Gastrocnemius medialis (tissue), 4 donors: Measurements from ENCODE around the gene CAMK2D. TPM values are rescaled to one million over a fixed set of nuclear protein-coding genes. Genes with fewer than 3 reads are reported as not detected.

Experiments
- ATAC-seq, 2 donors: fragments of 150-250 bp; one replicate each; pipeline ENCODE4 v1.9.1; 2016
- DNase-seq, 2 donors: peaks; one replicate each; pipeline ENCODE4 v3.0.0-alpha.2; 2019
- H3K27ac ChIP-seq, 4 donors: fragments of 200-600 bp; sonication (generic); 1 replicate in 1 of 4; 2 replicates in 3 of 4; pipeline ENCODE4 v1.5.1; 2016 to 2018; ENCODE audit warnings: mild to moderate bottlenecking in 2 of 4, moderate library complexity in 1 of 4
- H3K27me3 ChIP-seq, 3 donors: fragments of 200-600 bp; sonication (generic) in 2 of 3; 1 replicate in 1 of 3; 2 replicates in 2 of 3; pipeline versions ENCODE4 v1.5.1 to v1.6.0; 2016 to 2019; ENCODE audit warnings: mild to moderate bottlenecking in 1 of 3, moderate library complexity in 1 of 3
- H3K36me3 ChIP-seq, 2 donors: fragments of 200-600 bp; sonication (generic) in 1 of 2; one replicate each; pipeline ENCODE4 v1.5.1; 2017 to 2018
- H3K4me1 ChIP-seq, 2 donors: fragments of 200-600 bp; sonication (generic) in 1 of 2; one replicate each; pipeline ENCODE4 v1.5.1; 2016 to 2017; ENCODE audit warnings: mild to moderate bottlenecking in 2 of 2
- H3K4me3 ChIP-seq, 4 donors: fragments of 200-600 bp; sonication (generic) in 3 of 4; 1 replicate in 1 of 4; 2 replicates in 3 of 4; pipeline ENCODE4 v1.5.1; 2016 to 2019; ENCODE audit warnings: mild to moderate bottlenecking in 2 of 4
- H3K9me3 ChIP-seq, 3 donors: fragments of 200-600 bp; sonication (generic) in 2 of 3; 1 replicate in 1 of 3; 2 replicates in 2 of 3; pipeline ENCODE4 v1.5.1; 2016 to 2019
- POLR2A ChIP-seq, 2 donors: fragments of 450-650 bp; IDR thresholded peaks; one replicate each; pipeline ENCODE4 v1.6.1; 2017; ENCODE audit warnings: antibody characterized with exemption in 2 of 2, mild to moderate bottlenecking in 2 of 2, moderate library complexity in 2 of 2
- in situ Hi-C, 4 donors: fragments of 200-750 bp; cut with MboI; loops; one replicate each; pipeline versions ENCODE4 v1.15.0 to v1.8.0; 2017; ENCODE audit warnings: low sequenced_read_pairs in 4 of 4
- intact Hi-C: fragments of 100-400 bp; cut with DNase I; formaldehyde crosslinking; loops from one replicate; pipeline ENCODE4 v1.15.1; 2023; ENCODE audit warnings: low total_unique reads
- total RNA-seq, 4 donors: library from RNA; depleted of rRNA; stranded (reverse); fragments of >200 nt; gene quantifications; one replicate each; pipeline versions ENCODE4 v1.1.0 to v1.2.3, GENCODE V29; 2016
- TF ChIP-seq, protein P1 (sequence below), 5 experiments: fragments of 450-650 bp in 3 of 5; fragments of 200-600 bp in 2 of 5; sonication (generic) in 2 of 5; IDR thresholded peaks in 4 of 5; conservative IDR thresholded peaks in 1 of 5; 1 replicate in 4 of 5; 2 replicates in 1 of 5; pipeline ENCODE4 v1.5.1; 2016 to 2019; ENCODE audit warnings: antibody characterized with exemption in 5 of 5, mild to moderate bottlenecking in 3 of 5, moderate library complexity in 3 of 5

The CAMK2D gene
- total RNA-seq = 100 to 1,000 TPM in 3 of 4 donors, 10 to 100 TPM in 1; 73.2 to 149 (median 119) TPM

DNA sequence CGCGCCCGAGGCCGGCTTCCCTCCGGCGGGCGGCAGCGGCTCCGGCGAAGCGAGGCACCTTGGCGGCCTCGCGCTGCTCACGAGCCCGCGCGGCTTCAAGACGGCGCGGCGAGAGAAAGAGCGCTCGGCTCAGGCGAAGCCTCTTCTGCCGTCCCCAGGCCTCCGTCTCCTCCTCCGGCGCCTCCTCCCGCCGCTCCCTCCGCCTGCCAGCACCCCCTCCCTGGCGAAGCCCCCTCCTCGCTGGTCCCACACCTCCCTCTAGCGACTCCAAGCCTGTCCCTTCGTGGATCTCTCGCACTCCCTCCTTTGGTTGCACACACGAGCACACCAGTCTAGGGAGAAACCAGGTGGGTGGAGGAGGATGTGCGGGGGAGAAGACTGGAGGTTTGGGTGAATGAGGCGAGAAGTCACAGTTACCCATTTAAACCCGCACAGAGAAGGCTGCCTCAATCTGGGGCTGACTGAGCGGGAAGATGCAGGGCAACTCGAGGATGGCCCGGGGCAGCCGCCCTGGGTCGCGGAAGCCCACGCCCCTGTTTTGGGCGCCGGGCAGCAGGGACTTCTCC lies at the start of gene CAMK2D:
Gene CAMK2D, minus strand, starts transcription at position 119 of the 566 bp plus-strand sequence. CDS start 670 bp downstream, outside the sequence.
- peaks cover 29 to 31% of the 10 kb centered on the region in 2 donors for H3K4me1 ChIP-seq
- TF ChIP-seq, protein P1, sequence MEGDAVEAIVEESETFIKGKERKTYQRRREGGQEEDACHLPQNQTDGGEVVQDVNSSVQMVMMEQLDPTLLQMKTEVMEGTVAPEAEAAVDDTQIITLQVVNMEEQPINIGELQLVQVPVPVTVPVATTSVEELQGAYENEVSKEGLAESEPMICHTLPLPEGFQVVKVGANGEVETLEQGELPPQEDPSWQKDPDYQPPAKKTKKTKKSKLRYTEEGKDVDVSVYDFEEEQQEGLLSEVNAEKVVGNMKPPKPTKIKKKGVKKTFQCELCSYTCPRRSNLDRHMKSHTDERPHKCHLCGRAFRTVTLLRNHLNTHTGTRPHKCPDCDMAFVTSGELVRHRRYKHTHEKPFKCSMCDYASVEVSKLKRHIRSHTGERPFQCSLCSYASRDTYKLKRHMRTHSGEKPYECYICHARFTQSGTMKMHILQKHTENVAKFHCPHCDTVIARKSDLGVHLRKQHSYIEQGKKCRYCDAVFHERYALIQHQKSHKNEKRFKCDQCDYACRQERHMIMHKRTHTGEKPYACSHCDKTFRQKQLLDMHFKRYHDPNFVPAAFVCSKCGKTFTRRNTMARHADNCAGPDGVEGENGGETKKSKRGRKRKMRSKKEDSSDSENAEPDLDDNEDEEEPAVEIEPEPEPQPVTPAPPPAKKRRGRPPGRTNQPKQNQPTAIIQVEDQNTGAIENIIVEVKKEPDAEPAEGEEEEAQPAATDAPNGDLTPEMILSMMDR (IDR thresholded peaks at IDR 0.05 in 4 of 5, conservative IDR thresholded peaks at IDR 0.05 in 1 of 5) = peak; percentile 38 to 81 (median 60)
- peak; percentile 60 to 77 for TF ChIP-seq POLR2A (IDR thresholded peaks at IDR 0.05)
- DNase-seq (peak; percentile 91 to 94), ATAC-seq (peak; percentile 74 to 75)
- no peaks in the 10 kb centered on the region for H3K9me3 ChIP-seq
- H3K36me3 ChIP-seq = no peaks in the 10 kb centered on the region
- no peaks in the 10 kb centered on the region for H3K27me3 ChIP-seq
- intact Hi-C loops = loop anchor here (1.0 to 5.0 kb wide), 7 partner anchors 54 to 367 kb away; no protein-coding TSS in a partner anchor
- in situ Hi-C loops = loop anchor here in 3 of 4 donors (5.0 to 10.0 kb wide), 3 partner anchors 214 to 367 kb away; no protein-coding TSS in a partner anchor
- H3K27ac ChIP-seq = peak within 1 kb of the TSS; percentile 93 to 99 (median 98)
- peak within 1 kb of the TSS; percentile 76 to 90 (median 86) for H3K4me3 ChIP-seq

DNA sequence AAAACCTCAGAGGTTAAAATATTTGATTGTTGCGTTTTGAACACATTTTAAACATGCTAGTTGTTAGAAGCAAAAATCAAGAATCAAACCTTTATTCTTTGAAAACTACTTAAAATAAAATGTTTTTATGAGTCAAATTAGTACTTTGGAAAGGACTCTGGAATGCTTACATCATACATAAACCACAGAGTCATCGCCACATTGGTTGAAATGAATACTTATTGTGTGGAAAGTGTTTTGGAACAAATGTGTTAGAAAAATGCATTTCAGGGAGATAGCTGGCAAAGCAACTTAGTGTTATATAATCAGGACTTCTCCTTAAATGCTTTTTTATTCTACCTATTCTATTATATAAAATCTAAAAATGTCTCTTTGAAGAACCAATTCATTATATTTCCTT lies 49.4 kb upstream of the CAMK2D start:
- intact Hi-C loops (no loop called here), in situ Hi-C loops (no loop called here)
- TF ChIP-seq, protein P1 (IDR thresholded peaks at IDR 0.05 in 4 of 5, conservative IDR thresholded peaks at IDR 0.05 in 1 of 5) = no peak
- no peak for TF ChIP-seq POLR2A (IDR thresholded peaks at IDR 0.05)
- Histone ChIP-seq H3K27me3 (no peaks in the 10 kb centered on the region), H3K9me3 (no peaks in the 10 kb centered on the region), H3K4me1 (peaks cover 0 to 3% of the 10 kb centered on the region in 2 donors), H3K36me3 (no peaks in the 10 kb centered on the region), H3K27ac (no peak overlapping the region), H3K4me3 (no peak overlapping the region)
- no peak for DNase-seq
- ATAC-seq = no peak

DNA sequence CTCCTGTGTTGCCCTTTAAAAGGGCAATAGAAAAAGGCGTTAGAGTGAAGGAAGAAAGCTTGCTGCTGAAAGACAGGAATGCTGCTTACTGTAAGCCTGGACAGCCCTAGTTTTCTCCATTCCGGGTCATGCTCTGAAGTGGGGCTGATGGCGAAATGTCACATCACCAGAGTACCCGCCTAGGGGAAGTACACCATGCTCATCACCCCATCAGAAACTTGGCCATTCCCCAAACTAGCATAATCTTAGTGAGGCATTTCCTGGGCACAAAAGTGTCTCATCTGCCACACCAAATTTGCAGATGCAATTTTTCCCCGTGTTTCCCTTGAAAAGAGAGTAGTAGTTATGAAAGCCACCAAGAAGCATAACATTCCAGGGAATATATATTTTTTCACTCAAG lies 47.8 kb upstream of the CAMK2D start:
- ATAC-seq (peak in 1 of 2 donors; percentile 36), DNase-seq (peak; percentile 11 to 37)
- Histone ChIP-seq H3K36me3 (no peaks in the 10 kb centered on the region), H3K9me3 (no peaks in the 10 kb centered on the region), H3K27me3 (no peaks in the 10 kb centered on the region), H3K4me3 (no peak overlapping the region), H3K27ac (no peak overlapping the region), H3K4me1 (no peaks in the 10 kb centered on the region)
- intact Hi-C loops = no loop called here
- TF ChIP-seq POLR2A (IDR thresholded peaks at IDR 0.05) = no peak
- TF ChIP-seq, protein P1 (IDR thresholded peaks at IDR 0.05 in 4 of 5, conservative IDR thresholded peaks at IDR 0.05 in 1 of 5) = no peak
- in situ Hi-C loops = no loop called here

DNA sequence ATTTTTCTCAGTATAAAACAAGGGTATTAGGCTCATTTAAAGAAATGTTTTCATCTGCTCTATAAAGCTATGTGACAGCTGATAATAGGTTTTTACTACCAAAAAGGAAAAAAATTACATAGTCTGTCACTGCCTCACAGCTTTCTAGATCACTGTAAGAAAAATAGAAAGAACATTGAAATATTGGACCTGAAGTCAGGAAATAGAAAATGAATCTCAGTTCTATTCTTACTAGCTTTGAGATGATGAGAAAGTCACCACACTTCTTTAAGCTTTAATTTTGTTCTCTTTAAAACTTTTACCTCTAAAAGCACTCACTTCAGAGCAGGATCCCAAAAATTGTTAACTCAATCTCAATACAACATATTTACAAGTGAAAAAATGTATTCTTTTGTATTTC lies 45.3 kb upstream of the CAMK2D start:
- no peak overlapping the region for H3K27ac ChIP-seq
- H3K27me3 ChIP-seq = no peaks in the 10 kb centered on the region
- TF ChIP-seq, protein P1 (IDR thresholded peaks at IDR 0.05 in 4 of 5, conservative IDR thresholded peaks at IDR 0.05 in 1 of 5) = no peak
- TF ChIP-seq POLR2A (IDR thresholded peaks at IDR 0.05) = no peak
- no peaks in the 10 kb centered on the region for H3K9me3 ChIP-seq
- H3K4me1 ChIP-seq = no peaks in the 10 kb centered on the region
- no peaks in the 10 kb centered on the region for H3K36me3 ChIP-seq
- H3K4me3 ChIP-seq = no peak overlapping the region
- in situ Hi-C loops = no loop called here
- ATAC-seq = no peak
- no peak for DNase-seq
- intact Hi-C loops = no loop called here
